DOHH2 (cell line): ENCODE measurements around the gene CASP2.
A peak's percentile ranks its signal among the peaks of the same experiment; 100 is the strongest.

ENCODE experiments used
- H3F3A ChIP-seq: fragments of 200-600 bp; sonication (generic), shearing (Covaris generic); 2 replicates; pipeline ENCODE4 v1.6.0; 2016; ENCODE audit warnings: antibody characterized with exemption, mild to moderate bottlenecking; ENCODE audit not compliant: control insufficient read depth, insufficient read depth
- H3K27ac ChIP-seq: fragments of 200-600 bp; sonication (generic); 2 replicates; pipeline ENCODE4 v1.5.1; 2014; ENCODE audit warnings: low read depth, mild to moderate bottlenecking, low read length, moderate library complexity
- H3K27me3 ChIP-seq: fragments of 200-600 bp; sonication (generic); 2 replicates; pipeline ENCODE4 v1.6.1; 2014; ENCODE audit warnings: mild to moderate bottlenecking, low read length, mixed read lengths; ENCODE audit not compliant: control insufficient read depth
- H3K36me3 ChIP-seq: fragments of 200-600 bp; sonication (generic); 2 replicates; pipeline ENCODE4 v1.6.1; 2014; ENCODE audit warnings: mild to moderate bottlenecking, low read length, moderate library complexity, mixed read lengths; ENCODE audit not compliant: control insufficient read depth
- H3K4me1 ChIP-seq: fragments of 200-600 bp; sonication (generic); 2 replicates; pipeline ENCODE4 v1.6.1; 2014; ENCODE audit warnings: mild to moderate bottlenecking, low read length, mixed read lengths; ENCODE audit not compliant: control insufficient read depth
- H3K4me2 ChIP-seq: fragments of 200-600 bp; sonication (generic); 2 replicates; pipeline ENCODE4 v1.6.0; 2014; ENCODE audit warnings: mild to moderate bottlenecking, low read length, moderate library complexity
- H3K4me3 ChIP-seq: fragments of 200-600 bp; sonication (generic); 2 replicates; pipeline ENCODE4 v1.5.1; 2014; ENCODE audit warnings: mild to moderate bottlenecking, low read length, mixed read lengths
- H3K79me2 ChIP-seq: fragments of 200-600 bp; sonication (generic); 2 replicates; pipeline ENCODE4 v1.6.1; 2014; ENCODE audit warnings: mild to moderate bottlenecking, low read length, mixed read lengths; ENCODE audit not compliant: control insufficient read depth
- H3K9me2 ChIP-seq: fragments of 200-600 bp; sonication (generic); replicated peaks from 2 replicates; pipeline ENCODE4 v1.6.1; 2014; ENCODE audit warnings: mild to moderate bottlenecking, low read length, mixed read lengths; ENCODE audit not compliant: control insufficient read depth
- H3K9me3 ChIP-seq: fragments of 200-600 bp; sonication (generic); 2 replicates; pipeline ENCODE4 v1.6.1; 2014; ENCODE audit warnings: antibody characterized with exemption, low read length, mixed read lengths; ENCODE audit not compliant: control insufficient read depth, insufficient read depth
- H4K20me1 ChIP-seq: fragments of 200-600 bp; sonication (generic); 2 replicates; pipeline ENCODE4 v1.6.0; 2014; ENCODE audit warnings: low read depth, mild to moderate bottlenecking, antibody characterized with exemption, low read length, moderate library complexity; ENCODE audit not compliant: control insufficient read depth, insufficient read depth
- CTCF ChIP-seq: fragments of 200-600 bp; sonication (generic); IDR thresholded peaks from one replicate; pipeline ENCODE4 v1.5.1; 2014; ENCODE audit warnings: antibody characterized with exemption, mild to moderate bottlenecking, low read depth, low read length; ENCODE audit not compliant: poor library complexity, severe bottlenecking
- EZH2phosphoT487 ChIP-seq: fragments of 200-600 bp; sonication (generic); IDR thresholded peaks from 2 replicates; pipeline ENCODE4 v1.6.1; 2017; ENCODE audit warnings: borderline replicate concordance, mild to moderate bottlenecking, antibody characterized with exemption, low read length, moderate library complexity, mixed read lengths

CASP2 gene

GRCh38 chr7:143279186-143280098 is 8.7 kb upstream of the CASP2 start:
- Histone ChIP-seq H3K36me3 (no peaks in the 10 kb centered on the region), H3K4me3 (no peak overlapping the region), H3K9me3 (no peaks in the 10 kb centered on the region), H3K4me1 (peaks cover 27% of the 10 kb centered on the region), H3K4me2 (0 out of 2 replicates have a peak overlapping the region, but pooled peaks have one; percentile 2), H3K79me2 (no peaks in the 10 kb centered on the region), H3K27me3 (no peaks in the 10 kb centered on the region), H4K20me1 (no peaks in the 10 kb centered on the region), H3F3A (0 out of 2 replicates have a peak, but pooled peaks cover 5% of the 10 kb centered on the region), H3K9me2 (no peaks in the 10 kb centered on the region), H3K27ac (no peak overlapping the region)
- TF ChIP-seq CTCF: no peak
- TF ChIP-seq EZH2phosphoT487: no peak

- Histone ChIP-seq H3K4me3 (no peak overlapping the region), H3K27me3 (no peaks in the 10 kb centered on the region), H4K20me1 (no peaks in the 10 kb centered on the region), H3K79me2 (no peaks in the 10 kb centered on the region), H3K36me3 (no peaks in the 10 kb centered on the region), H3K4me2 (0 out of 2 replicates have a peak overlapping the region, but pooled peaks have one; percentile 2), H3K4me1 (peaks cover 30% of the 10 kb centered on the region), H3K9me2 (no peaks in the 10 kb centered on the region), H3K9me3 (no peaks in the 10 kb centered on the region), H3F3A (0 out of 2 replicates have a peak, but pooled peaks cover 5% of the 10 kb centered on the region), H3K27ac (no peak overlapping the region)
- TF ChIP-seq CTCF: no peak
- no peak for TF ChIP-seq EZH2phosphoT487
Observed at GRCh38 chr7:143280160-143280559, 8.0 kb upstream of the CASP2 start.

- no peak overlapping the region for H3K4me2 ChIP-seq
- 0 out of 2 replicates have a peak, but pooled peaks cover 5% of the 10 kb centered on the region for H3F3A ChIP-seq
- no peaks in the 10 kb centered on the region for H3K9me2 ChIP-seq
- no peaks in the 10 kb centered on the region for H3K79me2 ChIP-seq
- no peak overlapping the region for H3K27ac ChIP-seq
- H3K4me1 ChIP-seq: peaks cover 30% of the 10 kb centered on the region
- H3K9me3 ChIP-seq: no peaks in the 10 kb centered on the region
- TF ChIP-seq CTCF (no peak), EZH2phosphoT487 (no peak)
- H3K4me3 ChIP-seq: no peak overlapping the region
- H3K27me3 ChIP-seq: no peaks in the 10 kb centered on the region
- H3K36me3 ChIP-seq: no peaks in the 10 kb centered on the region
- no peaks in the 10 kb centered on the region for H4K20me1 ChIP-seq
Observed at GRCh38 chr7:143280566-143280965, 7.6 kb upstream of the CASP2 start.
